ENCODE results near the gene GZF1.

The GZF1 gene

DNA sequence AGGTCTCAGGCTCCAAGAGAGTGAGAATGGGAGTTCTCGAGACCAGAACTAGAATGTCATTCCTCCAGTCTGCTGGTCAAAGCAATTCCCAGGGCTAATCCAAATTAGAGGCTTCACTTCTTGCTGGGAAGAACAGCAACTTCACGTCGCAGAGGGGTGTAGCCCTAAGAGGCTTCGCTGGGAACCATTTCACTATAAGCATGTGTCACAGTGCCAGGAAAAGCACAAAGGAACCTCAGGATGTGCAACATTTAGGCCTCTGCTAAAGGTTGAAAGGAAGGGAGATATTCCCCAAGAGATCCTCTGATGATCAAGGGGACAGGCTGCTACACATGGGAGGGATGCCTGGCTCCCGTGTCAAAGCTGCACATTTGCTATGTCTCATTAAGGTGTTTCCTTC is 47.3 kb upstream of the GZF1 start:
- TF ChIP-seq ARNTL (CRISPR knock-in tag; IDR thresholded peaks at IDR 0.05; ENCODE audit: borderline replicate concordance, low read depth), result no peak
- TF ChIP-seq, protein P1, sequence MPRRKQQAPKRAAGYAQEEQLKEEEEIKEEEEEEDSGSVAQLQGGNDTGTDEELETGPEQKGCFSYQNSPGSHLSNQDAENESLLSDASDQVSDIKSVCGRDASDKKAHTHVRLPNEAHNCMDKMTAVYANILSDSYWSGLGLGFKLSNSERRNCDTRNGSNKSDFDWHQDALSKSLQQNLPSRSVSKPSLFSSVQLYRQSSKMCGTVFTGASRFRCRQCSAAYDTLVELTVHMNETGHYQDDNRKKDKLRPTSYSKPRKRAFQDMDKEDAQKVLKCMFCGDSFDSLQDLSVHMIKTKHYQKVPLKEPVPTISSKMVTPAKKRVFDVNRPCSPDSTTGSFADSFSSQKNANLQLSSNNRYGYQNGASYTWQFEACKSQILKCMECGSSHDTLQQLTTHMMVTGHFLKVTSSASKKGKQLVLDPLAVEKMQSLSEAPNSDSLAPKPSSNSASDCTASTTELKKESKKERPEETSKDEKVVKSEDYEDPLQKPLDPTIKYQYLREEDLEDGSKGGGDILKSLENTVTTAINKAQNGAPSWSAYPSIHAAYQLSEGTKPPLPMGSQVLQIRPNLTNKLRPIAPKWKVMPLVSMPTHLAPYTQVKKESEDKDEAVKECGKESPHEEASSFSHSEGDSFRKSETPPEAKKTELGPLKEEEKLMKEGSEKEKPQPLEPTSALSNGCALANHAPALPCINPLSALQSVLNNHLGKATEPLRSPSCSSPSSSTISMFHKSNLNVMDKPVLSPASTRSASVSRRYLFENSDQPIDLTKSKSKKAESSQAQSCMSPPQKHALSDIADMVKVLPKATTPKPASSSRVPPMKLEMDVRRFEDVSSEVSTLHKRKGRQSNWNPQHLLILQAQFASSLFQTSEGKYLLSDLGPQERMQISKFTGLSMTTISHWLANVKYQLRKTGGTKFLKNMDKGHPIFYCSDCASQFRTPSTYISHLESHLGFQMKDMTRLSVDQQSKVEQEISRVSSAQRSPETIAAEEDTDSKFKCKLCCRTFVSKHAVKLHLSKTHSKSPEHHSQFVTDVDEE (CRISPR knock-in tag; IDR thresholded peaks at IDR 0.05), result no peak
- no peak for TF ChIP-seq ZFP3 (CRISPR knock-in tag; IDR thresholded peaks at IDR 0.05)
- no peak for TF ChIP-seq ZNF565 (CRISPR knock-in tag; conservative IDR thresholded peaks at IDR 0.05; ENCODE audit: low read depth)
- TF ChIP-seq OSR1 (CRISPR knock-in tag; IDR thresholded peaks at IDR 0.05), result no peak
- TF ChIP-seq, protein P2, sequence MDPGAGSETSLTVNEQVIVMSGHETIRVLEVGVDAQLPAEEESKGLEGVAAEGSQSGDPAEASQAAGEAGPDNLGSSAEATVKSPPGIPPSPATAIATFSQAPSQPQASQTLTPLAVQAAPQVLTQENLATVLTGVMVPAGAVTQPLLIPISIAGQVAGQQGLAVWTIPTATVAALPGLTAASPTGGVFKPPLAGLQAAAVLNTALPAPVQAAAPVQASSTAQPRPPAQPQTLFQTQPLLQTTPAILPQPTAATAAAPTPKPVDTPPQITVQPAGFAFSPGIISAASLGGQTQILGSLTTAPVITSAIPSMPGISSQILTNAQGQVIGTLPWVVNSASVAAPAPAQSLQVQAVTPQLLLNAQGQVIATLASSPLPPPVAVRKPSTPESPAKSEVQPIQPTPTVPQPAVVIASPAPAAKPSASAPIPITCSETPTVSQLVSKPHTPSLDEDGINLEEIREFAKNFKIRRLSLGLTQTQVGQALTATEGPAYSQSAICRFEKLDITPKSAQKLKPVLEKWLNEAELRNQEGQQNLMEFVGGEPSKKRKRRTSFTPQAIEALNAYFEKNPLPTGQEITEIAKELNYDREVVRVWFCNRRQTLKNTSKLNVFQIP (CRISPR knock-in tag; IDR thresholded peaks at IDR 0.05; ENCODE audit: borderline replicate concordance, low read depth), result no peak
- TF ChIP-seq BACH2 (CRISPR knock-in tag; IDR thresholded peaks at IDR 0.05; ENCODE audit: borderline replicate concordance), result no peak
- TF ChIP-seq TOX (CRISPR knock-in tag; IDR thresholded peaks at IDR 0.05; ENCODE audit: borderline replicate concordance), result no peak
- TF ChIP-seq RARB (CRISPR knock-in tag; IDR thresholded peaks at IDR 0.05), result no peak
- TF ChIP-seq, protein P3, sequence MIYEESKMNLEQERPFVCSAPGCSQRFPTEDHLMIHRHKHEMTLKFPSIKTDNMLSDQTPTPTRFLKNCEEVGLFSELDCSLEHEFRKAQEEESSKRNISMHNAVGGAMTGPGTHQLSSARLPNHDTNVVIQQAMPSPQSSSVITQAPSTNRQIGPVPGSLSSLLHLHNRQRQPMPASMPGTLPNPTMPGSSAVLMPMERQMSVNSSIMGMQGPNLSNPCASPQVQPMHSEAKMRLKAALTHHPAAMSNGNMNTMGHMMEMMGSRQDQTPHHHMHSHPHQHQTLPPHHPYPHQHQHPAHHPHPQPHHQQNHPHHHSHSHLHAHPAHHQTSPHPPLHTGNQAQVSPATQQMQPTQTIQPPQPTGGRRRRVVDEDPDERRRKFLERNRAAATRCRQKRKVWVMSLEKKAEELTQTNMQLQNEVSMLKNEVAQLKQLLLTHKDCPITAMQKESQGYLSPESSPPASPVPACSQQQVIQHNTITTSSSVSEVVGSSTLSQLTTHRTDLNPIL (CRISPR knock-in tag; IDR thresholded peaks at IDR 0.05; ENCODE audit: low read depth), result no peak

DNA sequence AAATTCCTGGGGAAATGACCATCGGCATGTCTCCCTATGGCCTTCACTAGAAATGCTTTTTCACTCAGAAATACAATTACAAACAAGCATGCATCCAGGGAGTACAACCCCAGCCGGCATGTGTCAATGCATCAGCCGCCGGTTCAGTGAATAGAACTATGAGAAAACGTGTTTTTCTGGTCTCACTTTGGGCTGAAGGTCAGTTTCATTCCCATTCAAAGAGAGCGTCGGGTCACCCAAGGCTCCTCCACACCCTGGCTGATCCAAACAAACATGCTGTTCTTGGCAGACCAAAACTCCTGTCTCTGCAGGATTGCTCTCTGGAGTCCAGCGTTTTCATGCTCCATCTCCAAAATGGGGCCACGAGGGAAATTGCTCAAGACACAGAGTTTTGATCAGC is 46.9 kb upstream of the GZF1 start:
- ATAC-seq, result no peak
- TF ChIP-seq ZNF70 (CRISPR knock-in tag; IDR thresholded peaks at IDR 0.05), result no peak
- no peak for TF ChIP-seq RARB (CRISPR knock-in tag; IDR thresholded peaks at IDR 0.05)
- no peak for TF ChIP-seq TCF4 (CRISPR knock-in tag; IDR thresholded peaks at IDR 0.05; ENCODE audit: borderline replicate concordance)
- TF ChIP-seq TOX (CRISPR knock-in tag; IDR thresholded peaks at IDR 0.05; ENCODE audit: borderline replicate concordance), result no peak
- no peak for TF ChIP-seq GLIS3 (CRISPR knock-in tag; IDR thresholded peaks at IDR 0.05)

More for the DNA sequence above, 47.3 kb upstream of the GZF1 start:
- ATAC-seq, result no peak

DNA sequence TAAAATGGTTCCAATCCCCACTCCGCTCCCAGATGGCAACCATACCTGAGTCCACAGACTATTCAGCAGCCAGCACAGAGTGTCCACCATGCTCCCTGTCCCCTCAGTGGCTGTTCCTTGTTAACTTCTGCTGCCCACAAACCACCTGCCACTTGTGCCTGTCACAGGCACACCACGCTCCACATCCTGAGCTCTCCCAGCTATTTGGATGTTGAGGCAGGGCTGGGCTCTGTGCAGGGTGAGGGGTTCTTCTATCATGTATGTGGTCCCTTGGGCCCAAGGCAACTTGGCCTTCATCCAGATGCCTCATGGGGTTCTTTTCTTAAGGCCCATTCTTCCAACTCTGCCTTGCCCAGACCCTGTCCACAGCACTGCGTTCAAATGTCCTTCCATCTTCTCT is 45.4 kb upstream of the GZF1 start:
- no peak for ATAC-seq
- TF ChIP-seq SNAI2 (CRISPR knock-in tag; IDR thresholded peaks at IDR 0.05), result no peak
- TF ChIP-seq ZC3H10 (CRISPR knock-in tag; IDR thresholded peaks at IDR 0.05), result no peak
- TF ChIP-seq ARNTL (CRISPR knock-in tag; IDR thresholded peaks at IDR 0.05; ENCODE audit: borderline replicate concordance, low read depth), result no peak
- no peak for TF ChIP-seq ZNF8 (CRISPR knock-in tag; IDR thresholded peaks at IDR 0.05)
- TF ChIP-seq, protein P2 (CRISPR knock-in tag; IDR thresholded peaks at IDR 0.05; ENCODE audit: borderline replicate concordance, low read depth), result no peak
- no peak for TF ChIP-seq ZNF70 (CRISPR knock-in tag; IDR thresholded peaks at IDR 0.05)
- no peak for TF ChIP-seq TOX (CRISPR knock-in tag; IDR thresholded peaks at IDR 0.05; ENCODE audit: borderline replicate concordance)
- no peak for TF ChIP-seq ZNF565 (CRISPR knock-in tag; conservative IDR thresholded peaks at IDR 0.05; ENCODE audit: low read depth)
- TF ChIP-seq, protein P4, sequence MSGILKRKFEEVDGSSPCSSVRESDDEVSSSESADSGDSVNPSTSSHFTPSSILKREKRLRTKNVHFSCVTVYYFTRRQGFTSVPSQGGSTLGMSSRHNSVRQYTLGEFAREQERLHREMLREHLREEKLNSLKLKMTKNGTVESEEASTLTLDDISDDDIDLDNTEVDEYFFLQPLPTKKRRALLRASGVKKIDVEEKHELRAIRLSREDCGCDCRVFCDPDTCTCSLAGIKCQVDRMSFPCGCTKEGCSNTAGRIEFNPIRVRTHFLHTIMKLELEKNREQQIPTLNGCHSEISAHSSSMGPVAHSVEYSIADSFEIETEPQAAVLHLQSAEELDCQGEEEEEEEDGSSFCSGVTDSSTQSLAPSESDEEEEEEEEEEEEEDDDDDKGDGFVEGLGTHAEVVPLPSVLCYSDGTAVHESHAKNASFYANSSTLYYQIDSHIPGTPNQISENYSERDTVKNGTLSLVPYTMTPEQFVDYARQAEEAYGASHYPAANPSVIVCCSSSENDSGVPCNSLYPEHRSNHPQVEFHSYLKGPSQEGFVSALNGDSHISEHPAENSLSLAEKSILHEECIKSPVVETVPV (CRISPR knock-in tag; IDR thresholded peaks at IDR 0.05), result no peak

DNA sequence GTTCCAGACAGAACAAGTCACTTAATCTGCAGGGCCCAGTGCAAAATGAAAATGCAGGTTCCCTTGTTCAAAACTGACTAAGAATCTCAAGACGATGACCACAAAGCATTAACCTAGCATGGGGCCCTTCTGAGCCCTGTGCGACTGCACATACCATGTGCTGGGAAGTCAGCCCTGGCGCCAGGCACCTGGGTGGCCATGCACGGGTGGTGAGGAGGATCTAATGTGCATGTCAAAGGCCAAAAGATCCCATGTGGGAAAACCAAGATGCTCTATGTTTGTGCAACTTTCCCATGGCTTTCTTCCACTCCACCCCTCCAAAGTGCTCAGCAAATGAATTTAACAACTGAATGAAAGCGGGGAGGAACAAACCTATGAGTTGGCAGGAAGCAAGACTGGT is 44.9 kb upstream of the GZF1 start:
- no peak for ATAC-seq
- no peak for TF ChIP-seq ESRRG (CRISPR knock-in tag; IDR thresholded peaks at IDR 0.05)
- no peak for TF ChIP-seq TOX (CRISPR knock-in tag; IDR thresholded peaks at IDR 0.05; ENCODE audit: borderline replicate concordance)
- TF ChIP-seq CSDC2 (CRISPR knock-in tag; IDR thresholded peaks at IDR 0.05), result no peak
- TF ChIP-seq BACH2 (CRISPR knock-in tag; IDR thresholded peaks at IDR 0.05; ENCODE audit: borderline replicate concordance), result no peak
- TF ChIP-seq ZC3H10 (CRISPR knock-in tag; IDR thresholded peaks at IDR 0.05), result no peak
